ENCODE data around the gene HAPLN1. TPM values are rescaled to one million over a fixed set of nuclear protein-coding genes. Genes with fewer than 3 reads are reported as not detected.

The HAPLN1 gene
- total and polyA plus RNA-seq, 2 experiments from 2014 or later: 34.5 to 43.0 TPM

GRCh38 chr5:83689881-83690280 is 30.8 kb downstream of the HAPLN1 start:
- no peaks in the 10 kb centered on the region for H4K20me1 ChIP-seq (ENCODE audit: insufficient read depth, poor library complexity, severe bottlenecking)
- no peaks in the 10 kb centered on the region for H3K4me1 ChIP-seq (ENCODE audit: insufficient read depth)
- H3K27ac ChIP-seq: no peak overlapping the region
- H3K9me2 ChIP-seq (replicated peaks; ENCODE audit: insufficient read depth): no peaks in the 10 kb centered on the region
- H2AFZ ChIP-seq: no peak overlapping the region
- H3K9me3 ChIP-seq (ENCODE audit: low read depth): no peaks in the 10 kb centered on the region
- H3K27me3 ChIP-seq: no peaks in the 10 kb centered on the region
- H3K4me2 ChIP-seq: no peak overlapping the region
- no peaks in the 10 kb centered on the region for H3K36me3 ChIP-seq (replicated peaks; ENCODE audit: insufficient read depth, low read depth)
- no peak for DNase-seq (ENCODE audit: low spot score)
- no peak overlapping the region for H3K4me3 ChIP-seq
- no peaks in the 10 kb centered on the region for H3K79me2 ChIP-seq
- TF ChIP-seq EZH2 (IDR thresholded peaks at IDR 0.05; ENCODE audit: borderline replicate concordance) (no peak), CTCF (IDR thresholded peaks at IDR 0.05; ENCODE audit: poor library complexity) (no peak), EZH2phosphoT487 (IDR thresholded peaks at IDR 0.05; ENCODE audit: low read depth, severe bottlenecking, unreplicated experiment) (no peak)
- 44% methylated on average over 1 of the region's 1 CpG for WGBS (ENCODE audit: low lambda C conversion rate, missing lambda C conversion rate)

GRCh38 chr5:83688281-83688680 is 32.4 kb downstream of the HAPLN1 start:
- H3K4me2 ChIP-seq: no peak overlapping the region
- H4K20me1 ChIP-seq (ENCODE audit: insufficient read depth, poor library complexity, severe bottlenecking): no peaks in the 10 kb centered on the region
- H3K27ac ChIP-seq: peak overlapping the region; percentile 14
- no peaks in the 10 kb centered on the region for H3K36me3 ChIP-seq (replicated peaks; ENCODE audit: insufficient read depth, low read depth)
- DNase-seq (ENCODE audit: low spot score): no peak
- H3K4me1 ChIP-seq (ENCODE audit: insufficient read depth): no peaks in the 10 kb centered on the region
- H2AFZ ChIP-seq: no peak overlapping the region
- H3K4me3 ChIP-seq: no peak overlapping the region
- 77% methylated on average over 4 of the region's 4 CpGs for WGBS (ENCODE audit: low lambda C conversion rate, missing lambda C conversion rate)
- H3K27me3 ChIP-seq: no peaks in the 10 kb centered on the region
- no peaks in the 10 kb centered on the region for H3K9me3 ChIP-seq (ENCODE audit: low read depth)
- no peaks in the 10 kb centered on the region for H3K79me2 ChIP-seq
- no peak for TF ChIP-seq EZH2 (IDR thresholded peaks at IDR 0.05; ENCODE audit: borderline replicate concordance)
- no peak for TF ChIP-seq CTCF (IDR thresholded peaks at IDR 0.05; ENCODE audit: poor library complexity)
- TF ChIP-seq EZH2phosphoT487 (IDR thresholded peaks at IDR 0.05; ENCODE audit: low read depth, severe bottlenecking, unreplicated experiment): no peak
- H3K9me2 ChIP-seq (replicated peaks; ENCODE audit: insufficient read depth): no peaks in the 10 kb centered on the region

- 77% methylated on average over 2 of the region's 2 CpGs for WGBS (ENCODE audit: low lambda C conversion rate, missing lambda C conversion rate)
- no peak for TF ChIP-seq CTCF (IDR thresholded peaks at IDR 0.05; ENCODE audit: poor library complexity)
- no peak overlapping the region for H3K4me3 ChIP-seq
These were observed 33.5 kb downstream of the HAPLN1 start for GRCh38 chr5:83687124-83687619.

GRCh38 chr5:83686251-83686650 is 34.4 kb downstream of the HAPLN1 start:
- no peaks in the 10 kb centered on the region for H3K36me3 ChIP-seq (replicated peaks; ENCODE audit: insufficient read depth, low read depth)
- no peaks in the 10 kb centered on the region for H3K4me1 ChIP-seq (ENCODE audit: insufficient read depth)
- no peak overlapping the region for H3K4me2 ChIP-seq
- no peak overlapping the region for H2AFZ ChIP-seq
- H3K9me3 ChIP-seq (ENCODE audit: low read depth): no peaks in the 10 kb centered on the region
- no peak overlapping the region for H3K4me3 ChIP-seq
- H3K79me2 ChIP-seq: no peaks in the 10 kb centered on the region
- WGBS (ENCODE audit: low lambda C conversion rate, missing lambda C conversion rate): 89% methylated on average over 2 of the region's 2 CpGs
- DNase-seq (ENCODE audit: low spot score): no peak
- H3K27me3 ChIP-seq: no peaks in the 10 kb centered on the region
- no peaks in the 10 kb centered on the region for H4K20me1 ChIP-seq (ENCODE audit: insufficient read depth, poor library complexity, severe bottlenecking)
- H3K9me2 ChIP-seq (replicated peaks; ENCODE audit: insufficient read depth): no peaks in the 10 kb centered on the region
- TF ChIP-seq EZH2phosphoT487 (IDR thresholded peaks at IDR 0.05; ENCODE audit: low read depth, severe bottlenecking, unreplicated experiment) (no peak), CTCF (IDR thresholded peaks at IDR 0.05; ENCODE audit: poor library complexity) (no peak), EZH2 (IDR thresholded peaks at IDR 0.05; ENCODE audit: borderline replicate concordance) (no peak)
- H3K27ac ChIP-seq: no peak overlapping the region

More at GRCh38 chr5:83687124-83687619, 33.5 kb downstream of the HAPLN1 start:
- no peaks in the 10 kb centered on the region for H3K79me2 ChIP-seq
- H4K20me1 ChIP-seq (ENCODE audit: insufficient read depth, poor library complexity, severe bottlenecking): no peaks in the 10 kb centered on the region
- H3K36me3 ChIP-seq (replicated peaks; ENCODE audit: insufficient read depth, low read depth): no peaks in the 10 kb centered on the region
- no peaks in the 10 kb centered on the region for H3K9me2 ChIP-seq (replicated peaks; ENCODE audit: insufficient read depth)
- H3K27ac ChIP-seq: no peak overlapping the region
- no peak overlapping the region for H2AFZ ChIP-seq
- no peaks in the 10 kb centered on the region for H3K9me3 ChIP-seq (ENCODE audit: low read depth)
- H3K4me2 ChIP-seq: no peak overlapping the region
- DNase-seq (ENCODE audit: low spot score): no peak
- no peaks in the 10 kb centered on the region for H3K4me1 ChIP-seq (ENCODE audit: insufficient read depth)
- H3K27me3 ChIP-seq: no peaks in the 10 kb centered on the region
